OCI-LY1 (cell line): Measurements from ENCODE around the gene GID4.

Experiments used
- H2AFZ ChIP-seq: fragments of 200-600 bp; sonication (generic), shearing (Covaris generic); 2 replicates; pipeline ENCODE4 v1.6.0; 2014; ENCODE audit warnings: antibody characterized with exemption, mild to moderate bottlenecking, low read length
- H3F3A ChIP-seq: fragments of 200-600 bp; sonication (generic), shearing (Covaris generic); 2 replicates; pipeline ENCODE4 v1.6.0; 2014; ENCODE audit warnings: mild to moderate bottlenecking, antibody characterized with exemption, low read length, moderate library complexity; ENCODE audit not compliant: insufficient read depth
- H3K27ac ChIP-seq: fragments of 200-600 bp; sonication (generic); 2 replicates; pipeline ENCODE4 v1.5.1; 2014; ENCODE audit warnings: low read length, mixed run types, mild to moderate bottlenecking, low read depth; ENCODE audit not compliant: poor library complexity, severe bottlenecking
- H3K27me3 ChIP-seq: fragments of 200-600 bp; sonication (generic); 2 replicates; pipeline ENCODE4 v1.6.0; 2014; ENCODE audit warnings: antibody characterized with exemption, mild to moderate bottlenecking, low read length, moderate library complexity; ENCODE audit not compliant: insufficient read depth
- H3K36me3 ChIP-seq: fragments of 200-600 bp; sonication (generic); 2 replicates; pipeline ENCODE4 v1.6.1; 2014; ENCODE audit warnings: mild to moderate bottlenecking, antibody characterized with exemption, low read length, moderate library complexity, mixed read lengths; ENCODE audit not compliant: insufficient read depth
- H3K4me1 ChIP-seq: fragments of 200-600 bp; sonication (generic); 2 replicates; pipeline ENCODE4 v1.5.1; 2014; ENCODE audit warnings: mild to moderate bottlenecking, low read length, moderate library complexity; ENCODE audit not compliant: insufficient read depth, severe bottlenecking
- H3K4me2 ChIP-seq: fragments of 200-600 bp; sonication (generic), shearing (Covaris generic); 2 replicates; pipeline ENCODE4 v1.6.1; 2014; ENCODE audit warnings: low read length
- H3K4me3 ChIP-seq: fragments of 200-600 bp; sonication (generic); 2 replicates; pipeline ENCODE4 v1.5.1; 2014; ENCODE audit warnings: low read length, low read depth, mild to moderate bottlenecking, mixed read lengths; ENCODE audit not compliant: poor library complexity, severe bottlenecking
- H3K79me2 ChIP-seq: fragments of 200-600 bp; shearing (Covaris generic); 2 replicates; pipeline ENCODE4 v1.6.1; 2016; ENCODE audit warnings: mixed run types, low read length, mixed read lengths; ENCODE audit not compliant: insufficient read depth
- H3K9ac ChIP-seq: fragments of 200-600 bp; sonication (generic), shearing (Covaris generic); 2 replicates; pipeline ENCODE4 v1.6.1; 2014; ENCODE audit warnings: mild to moderate bottlenecking, low read length, mixed read lengths
- H3K9me2 ChIP-seq: fragments of 200-600 bp; sonication (generic), shearing (Covaris generic); 2 replicates; pipeline ENCODE4 v1.6.1; 2014; ENCODE audit warnings: low read depth, mild to moderate bottlenecking, low read length, mixed read lengths
- H3K9me3 ChIP-seq: fragments of 200-600 bp; shearing (Covaris generic); 2 replicates; pipeline ENCODE4 v1.6.1; 2014; ENCODE audit warnings: low read length, mixed read lengths
- H4K20me1 ChIP-seq: fragments of 200-600 bp; sonication (generic), shearing (Covaris generic); 2 replicates; pipeline ENCODE4 v1.6.0; 2016; ENCODE audit warnings: mild to moderate bottlenecking, low read length; ENCODE audit not compliant: insufficient read depth
- EZH2 ChIP-seq: fragments of 200-600 bp; sonication (generic), shearing (Covaris generic); IDR thresholded peaks from 2 replicates; pipeline ENCODE4 v1.8.0; 2017; ENCODE audit warnings: borderline replicate concordance, mixed run types, mild to moderate bottlenecking, antibody characterized with exemption, low read length, moderate library complexity, mixed read lengths
- TF ChIP-seq, protein P1 (sequence below): fragments of 200-600 bp; sonication (generic), shearing (Covaris generic); IDR thresholded peaks from 2 replicates; pipeline ENCODE4 v1.5.1; 2017; ENCODE audit warnings: mild to moderate bottlenecking, antibody characterized with exemption, low read length, moderate library complexity, mixed read lengths

Gene GID4

GRCh38 chr17:18038861-18039534, at the start of gene GID4, which contains the start of gene ATPAF2:
Gene GID4, plus strand, starts transcription at chr17:18039408. Its CDS starts 57 bp downstream, at chr17:18039465.
Gene ATPAF2, minus strand, starts transcription at chr17:18039168. Its CDS starts 155 bp downstream, at chr17:18039013.
- TF ChIP-seq, protein P1, sequence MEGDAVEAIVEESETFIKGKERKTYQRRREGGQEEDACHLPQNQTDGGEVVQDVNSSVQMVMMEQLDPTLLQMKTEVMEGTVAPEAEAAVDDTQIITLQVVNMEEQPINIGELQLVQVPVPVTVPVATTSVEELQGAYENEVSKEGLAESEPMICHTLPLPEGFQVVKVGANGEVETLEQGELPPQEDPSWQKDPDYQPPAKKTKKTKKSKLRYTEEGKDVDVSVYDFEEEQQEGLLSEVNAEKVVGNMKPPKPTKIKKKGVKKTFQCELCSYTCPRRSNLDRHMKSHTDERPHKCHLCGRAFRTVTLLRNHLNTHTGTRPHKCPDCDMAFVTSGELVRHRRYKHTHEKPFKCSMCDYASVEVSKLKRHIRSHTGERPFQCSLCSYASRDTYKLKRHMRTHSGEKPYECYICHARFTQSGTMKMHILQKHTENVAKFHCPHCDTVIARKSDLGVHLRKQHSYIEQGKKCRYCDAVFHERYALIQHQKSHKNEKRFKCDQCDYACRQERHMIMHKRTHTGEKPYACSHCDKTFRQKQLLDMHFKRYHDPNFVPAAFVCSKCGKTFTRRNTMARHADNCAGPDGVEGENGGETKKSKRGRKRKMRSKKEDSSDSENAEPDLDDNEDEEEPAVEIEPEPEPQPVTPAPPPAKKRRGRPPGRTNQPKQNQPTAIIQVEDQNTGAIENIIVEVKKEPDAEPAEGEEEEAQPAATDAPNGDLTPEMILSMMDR = no peak
- TF ChIP-seq EZH2 = no peak
- H4K20me1 ChIP-seq = no peaks in the 10 kb centered on the region
- H3K27me3 ChIP-seq = no peaks in the 10 kb centered on the region
- H3K4me1 ChIP-seq = peaks cover 62% of the 10 kb centered on the region
- H3K27ac ChIP-seq = peak within 1 kb of the TSS; percentile 66
- H3K4me2 ChIP-seq = peak within 1 kb of the TSS; percentile 82
- H3K36me3 ChIP-seq = no peaks in the 10 kb centered on the region
- H3K9me2 ChIP-seq = no peaks in the 10 kb centered on the region
- no peaks in the 10 kb centered on the region for H3K9me3 ChIP-seq
- no peak within 1 kb of the TSS for H2AFZ ChIP-seq
- no peaks in the 10 kb centered on the region for H3F3A ChIP-seq
- peaks cover 23% of the 10 kb centered on the region; the same call in 1 of the 2 replicates for H3K79me2 ChIP-seq
- H3K9ac ChIP-seq = peak within 1 kb of the TSS; percentile 88
- peak within 1 kb of the TSS; percentile 82 for H3K4me3 ChIP-seq

DNA sequence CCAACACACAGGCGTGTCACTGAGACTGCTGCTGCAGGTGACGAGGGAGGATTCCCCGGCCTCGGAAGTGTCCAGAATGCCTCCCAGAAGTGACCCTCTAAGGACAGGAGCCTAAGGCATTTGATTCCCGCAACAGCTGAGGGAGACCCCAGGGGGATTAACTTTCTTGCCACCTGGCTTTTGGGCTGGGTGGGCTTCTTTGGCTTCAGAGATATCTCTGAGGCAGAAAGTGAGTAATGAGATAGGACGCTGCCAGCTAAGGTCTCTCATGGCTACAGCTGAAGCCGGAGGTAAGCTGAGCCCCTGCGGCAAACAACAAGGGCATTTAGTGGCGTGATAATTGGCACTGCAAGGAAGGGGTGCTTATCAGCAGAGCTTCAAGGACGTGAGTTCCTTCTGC, 49.6 kb upstream of the GID4 start:
- Histone ChIP-seq H3K4me3 (no peak overlapping the region), H3K27ac (no peak overlapping the region), H3K4me1 (no peaks in the 10 kb centered on the region), H3K9me3 (no peaks in the 10 kb centered on the region), H3K36me3 (no peaks in the 10 kb centered on the region), H4K20me1 (no peaks in the 10 kb centered on the region), H3K79me2 (no peaks in the 10 kb centered on the region), H3K9me2 (no peaks in the 10 kb centered on the region), H3K9ac (no peak overlapping the region), H3K4me2 (no peak overlapping the region), H3F3A (no peaks in the 10 kb centered on the region), H3K27me3 (peaks cover 12% of the 10 kb centered on the region; the same call in 1 of the 2 replicates), H2AFZ (no peak overlapping the region)
- no peak for TF ChIP-seq EZH2
- TF ChIP-seq, protein P1 = no peak

GRCh38 chr17:17990282-17990681, 48.9 kb upstream of the GID4 start:
- Histone ChIP-seq H3K4me3 (no peak overlapping the region), H3K27ac (no peak overlapping the region), H4K20me1 (no peaks in the 10 kb centered on the region), H3K36me3 (no peaks in the 10 kb centered on the region), H2AFZ (no peak overlapping the region), H3K27me3 (peaks cover 12% of the 10 kb centered on the region; the same call in 1 of the 2 replicates), H3K4me2 (no peak overlapping the region), H3K9me3 (no peaks in the 10 kb centered on the region), H3K9ac (no peak overlapping the region), H3K9me2 (no peaks in the 10 kb centered on the region), H3K4me1 (no peaks in the 10 kb centered on the region), H3F3A (no peaks in the 10 kb centered on the region), H3K79me2 (no peaks in the 10 kb centered on the region)
- no peak for TF ChIP-seq EZH2
- TF ChIP-seq, protein P1 = no peak
